ENCODE measurements around the gene HAAO.

The HAAO gene

DNA sequence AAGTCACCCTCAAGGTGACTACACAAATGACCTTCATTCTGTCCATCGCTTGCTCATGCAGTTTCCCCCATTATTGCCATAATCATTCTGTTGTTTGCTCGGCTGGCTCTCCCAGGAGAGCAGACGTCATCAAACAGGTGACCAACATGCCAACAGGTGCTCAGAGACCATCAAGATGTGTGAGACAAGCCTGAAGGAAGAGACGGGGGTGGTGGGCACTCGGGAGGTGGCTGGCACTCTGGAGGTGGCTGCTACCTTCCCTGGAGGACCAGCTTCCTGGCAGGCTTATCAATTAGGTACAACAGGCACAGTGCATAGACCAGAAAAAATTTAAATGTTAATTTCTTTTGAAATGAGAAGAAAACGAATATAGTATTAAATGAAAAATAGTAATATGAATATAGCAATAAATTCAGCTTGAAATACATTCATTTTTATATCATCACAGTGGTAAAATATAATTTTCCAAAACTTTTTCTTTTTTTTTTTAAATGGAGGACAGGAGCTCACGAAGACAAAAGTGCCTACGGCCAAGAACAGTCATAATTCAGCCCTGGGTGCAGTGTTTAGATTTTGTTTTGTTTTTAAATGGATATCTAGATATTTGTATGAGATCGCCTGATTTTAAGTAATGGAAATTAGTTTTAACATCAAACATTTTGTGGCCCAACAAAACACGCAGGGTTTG, 16.9 kb upstream of the HAAO start:
- no peak for TF ChIP-seq CTCF (conservative IDR thresholded peaks at IDR 0.05; ENCODE audit: low read depth)
- CTCF ChIA-PET, result no interaction called here
- H3K27ac ChIP-seq, result peak overlapping the region; percentile 97
- no peak for DNase-seq (ENCODE audit: low spot score)
- POLR2A ChIA-PET (ENCODE audit: low non-redundant PET), result no interaction called here

GRCh38 chr2:42808301-42808700, 15.9 kb upstream of the HAAO start:
- DNase-seq (ENCODE audit: low spot score), result no peak
- CTCF ChIA-PET, result no interaction called here
- POLR2A ChIA-PET (ENCODE audit: low non-redundant PET), result no interaction called here
- TF ChIP-seq CTCF (conservative IDR thresholded peaks at IDR 0.05; ENCODE audit: low read depth), result no peak
- no peak overlapping the region for H3K27ac ChIP-seq

DNA sequence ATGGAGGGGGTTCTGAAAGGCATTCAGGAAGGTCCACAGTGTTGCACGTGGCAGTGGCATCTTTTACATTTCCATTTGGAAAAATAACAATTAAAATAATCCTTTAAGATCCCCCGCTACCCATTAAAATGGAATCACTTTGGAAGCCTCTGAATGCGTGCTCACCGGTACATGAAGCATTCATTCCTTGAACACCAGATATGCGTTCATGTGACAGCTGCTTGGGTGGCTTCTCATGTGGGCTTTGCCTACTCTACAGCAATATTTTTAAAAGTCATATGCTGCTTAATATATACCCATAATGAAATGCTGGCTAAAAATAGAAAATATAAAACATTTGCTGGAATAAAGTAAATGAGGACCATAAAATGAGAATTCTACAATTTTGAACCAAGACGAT, 14.4 kb upstream of the HAAO start:
- no peak overlapping the region for H3K27ac ChIP-seq
- ChIA-PET CTCF (no interaction called here), POLR2A (ENCODE audit: low non-redundant PET) (no interaction called here)
- no peak for DNase-seq (ENCODE audit: low spot score)
- TF ChIP-seq CTCF (conservative IDR thresholded peaks at IDR 0.05; ENCODE audit: low read depth), result no peak

DNA sequence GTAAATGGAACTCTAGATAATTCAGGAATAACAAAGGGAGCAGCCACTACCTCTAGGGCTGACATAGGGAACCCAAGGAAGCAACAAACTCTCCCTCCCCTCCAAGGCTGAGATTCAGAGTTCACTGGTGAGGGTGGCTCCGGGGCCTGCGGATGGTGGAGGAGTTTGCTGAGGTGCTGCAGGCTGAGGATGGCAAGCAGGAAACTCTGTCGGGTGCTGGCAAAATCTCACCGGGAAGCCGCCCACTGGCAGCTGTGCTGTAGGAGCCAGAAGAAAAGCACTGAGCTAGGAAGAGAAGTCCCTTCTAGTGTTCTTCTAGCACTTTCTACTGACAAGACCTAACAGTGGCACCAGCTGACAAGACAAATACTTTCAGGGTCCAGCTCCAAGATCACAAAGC, 12.5 kb upstream of the HAAO start:
- POLR2A ChIA-PET (ENCODE audit: low non-redundant PET), result no interaction called here
- H3K27ac ChIP-seq, result no peak overlapping the region
- CTCF ChIA-PET, result interaction anchor here (0.6 kb wide), 1 partner anchor 31 kb away, joined by 4 read pairs; no protein-coding TSS in a partner anchor
- no peak for DNase-seq (ENCODE audit: low spot score)
- no peak for TF ChIP-seq CTCF (conservative IDR thresholded peaks at IDR 0.05; ENCODE audit: low read depth)

DNA sequence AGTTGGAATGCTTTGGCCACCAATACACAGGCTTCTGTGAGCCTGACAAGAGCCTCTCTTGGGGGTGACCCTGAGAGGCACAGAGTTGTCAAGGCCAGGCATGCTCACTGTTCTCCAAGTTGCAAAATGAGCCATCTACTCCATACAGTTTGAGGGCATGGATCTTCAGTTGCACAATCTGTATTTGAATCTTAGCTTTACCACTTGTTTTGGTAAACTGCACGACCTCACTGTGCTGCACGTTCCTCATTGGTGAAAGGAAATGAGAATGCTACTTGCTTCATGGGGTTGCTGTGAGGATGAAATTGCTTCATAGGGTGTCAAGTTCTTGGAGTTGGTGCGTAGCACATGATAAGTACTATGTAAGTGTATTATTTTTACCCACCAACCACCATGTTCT, 12.0 kb upstream of the HAAO start:
- TF ChIP-seq CTCF (conservative IDR thresholded peaks at IDR 0.05; ENCODE audit: low read depth), result no peak
- CTCF ChIA-PET, result interaction anchor here (0.5 to 0.7 kb wide), 2 partner anchors 12 to 1452 kb away, joined by 3 to 4 read pairs; no protein-coding TSS in a partner anchor
- POLR2A ChIA-PET (ENCODE audit: low non-redundant PET), result no interaction called here
- H3K27ac ChIP-seq, result no peak overlapping the region
- no peak for DNase-seq (ENCODE audit: low spot score)

- DNase-seq (ENCODE audit: low spot score), result no peak
- ChIA-PET POLR2A (ENCODE audit: low non-redundant PET) (no interaction called here), CTCF (no interaction called here)
- no peak for TF ChIP-seq CTCF (conservative IDR thresholded peaks at IDR 0.05; ENCODE audit: low read depth)
- no peak overlapping the region for H3K27ac ChIP-seq
Observed at GRCh38 chr2:42802150-42802549, 9.8 kb upstream of the HAAO start.

Measured in RWPE1 (cell line).